Activated T-helper 17 cell treated with anti-CD3 and anti-CD28 coated beads, Interleukin-2, amount 50 U/mL, for 72 hours (primary cell): ENCODE results near the gene ADI1. TPM values are rescaled to one million over a fixed set of nuclear protein-coding genes. Genes with fewer than 3 reads are reported as not detected.

Source experiments
- ATAC-seq: fragments of 150-1000 bp; cut with Tn5 transposase; replicated peaks from 2 replicates; pipeline ENCODE4 v1.10.0; 2021; ENCODE audit warnings: mild to moderate bottlenecking, moderate library complexity
- H3K27ac Mint-ChIP-seq: one replicate; pipeline ENCODE4 v1.8.0; 2022; ENCODE audit warnings: mixed read lengths
- H3K27me3 Mint-ChIP-seq: one replicate; pipeline ENCODE4 v1.8.0; 2022; ENCODE audit warnings: mixed read lengths
- H3K36me3 Mint-ChIP-seq: one replicate; pipeline ENCODE4 v1.8.0; 2022; ENCODE audit warnings: low read depth, mild to moderate bottlenecking, mixed read lengths
- H3K4me1 Mint-ChIP-seq: one replicate; pipeline ENCODE4 v1.8.0; 2022; ENCODE audit warnings: mixed read lengths
- H3K4me3 Mint-ChIP-seq: one replicate; pipeline ENCODE4 v1.8.0; 2022; ENCODE audit warnings: mild to moderate bottlenecking, mixed read lengths
- H3K9me3 Mint-ChIP-seq: one replicate; pipeline ENCODE4 v1.8.0; 2022; ENCODE audit warnings: mixed read lengths
- total RNA-seq, 2 donors: library from RNA; stranded (reverse); gene quantifications; one replicate each; pipeline ENCODE4 v1.2.3, GENCODE V29; 2022

ADI1 gene
- total RNA-seq, 2 donors from 2014 or later = 25.8 to 26.0 TPM

DNA sequence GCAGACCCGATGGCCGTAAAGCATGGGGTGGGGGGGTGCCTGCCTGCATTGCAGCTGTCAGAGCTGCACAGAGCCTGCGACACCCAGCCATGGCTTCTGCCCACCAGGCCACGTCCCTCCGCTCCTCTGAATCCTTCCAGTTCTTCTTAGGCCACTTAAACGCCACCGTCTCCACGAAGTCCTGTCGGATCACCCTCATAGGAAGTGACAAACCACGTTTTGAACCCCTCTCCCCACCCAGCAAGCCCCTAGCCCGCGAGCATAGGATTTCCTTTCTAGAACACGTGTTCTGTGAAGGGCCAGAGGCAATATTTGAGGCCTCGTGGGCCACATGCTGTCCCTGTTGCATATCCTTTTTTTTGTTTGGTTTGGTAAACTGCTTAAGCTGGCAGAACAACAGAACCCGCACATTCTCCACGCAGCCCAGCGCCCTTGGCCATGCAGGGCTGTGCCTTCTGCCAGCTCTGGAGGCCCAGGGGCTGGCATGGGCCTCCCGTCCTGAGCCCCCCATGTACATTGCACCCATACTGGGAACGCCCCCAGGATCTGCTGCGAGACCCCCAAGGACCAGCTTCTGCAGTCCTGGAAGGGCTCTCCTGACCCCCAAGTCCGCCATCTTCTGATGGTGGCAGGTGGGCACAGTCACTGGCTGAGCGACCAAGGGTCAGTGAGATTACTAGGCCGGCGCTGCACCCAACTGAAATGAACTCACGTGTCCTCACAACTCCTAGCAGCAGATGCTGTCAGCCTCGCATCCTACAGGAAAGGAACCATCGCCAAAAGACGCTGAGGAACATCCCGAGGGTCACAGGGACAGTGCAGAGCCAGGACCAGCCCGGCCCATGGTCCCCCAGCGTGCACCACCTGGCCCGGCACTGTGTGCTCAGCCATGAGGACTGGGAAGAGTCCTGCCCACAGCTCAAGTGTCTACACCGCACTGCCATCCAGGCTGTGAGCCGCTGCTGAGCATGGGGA, 35.1 kb downstream of the ADI1 start:
- Mint-ChIP-seq H3K36me3 (peaks cover 13% of the 10 kb centered on the region), H3K27ac (no peak overlapping the region), H3K27me3 (no peaks in the 10 kb centered on the region), H3K9me3 (no peaks in the 10 kb centered on the region), H3K4me1 (no peaks in the 10 kb centered on the region), H3K4me3 (no peak overlapping the region)
- no peak for ATAC-seq

DNA sequence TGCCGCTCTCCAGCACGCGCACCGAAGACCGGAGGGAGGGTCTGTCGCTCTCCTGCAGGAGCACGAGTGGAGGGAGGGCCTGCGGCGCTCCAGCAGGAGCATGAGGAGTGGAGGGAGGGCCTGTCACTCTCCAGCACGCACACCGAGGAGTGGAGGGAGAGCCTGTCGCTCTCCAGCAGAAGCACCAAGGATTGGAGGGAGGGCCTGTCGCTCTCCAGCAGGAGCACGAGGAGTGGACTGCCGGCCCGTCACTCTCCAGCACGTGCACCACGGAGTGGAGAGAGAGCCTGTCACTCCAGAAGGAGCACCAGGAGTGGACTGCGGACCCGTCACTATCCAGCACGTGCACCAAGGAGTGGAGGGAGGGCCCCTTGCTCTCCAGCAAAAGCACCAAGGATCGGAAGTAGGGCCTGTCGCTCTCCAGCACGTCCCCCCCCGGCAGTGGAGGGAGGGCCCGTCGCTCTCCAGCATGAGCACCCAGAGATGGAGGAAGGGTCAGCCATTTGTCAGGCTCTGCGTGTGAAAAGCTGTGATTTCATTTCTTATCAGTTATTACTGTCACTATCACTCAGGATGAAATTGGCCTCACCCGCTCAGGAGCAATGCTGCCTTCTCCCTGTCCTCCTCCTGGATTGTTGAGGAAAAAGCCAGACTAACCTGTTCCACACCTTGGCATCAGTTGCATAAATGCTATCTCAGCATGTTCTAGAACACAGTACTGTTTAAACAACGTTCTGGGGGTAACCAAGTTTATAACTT, 35.9 kb downstream of the ADI1 start:
- H3K27me3 Mint-ChIP-seq = no peaks in the 10 kb centered on the region
- H3K4me3 Mint-ChIP-seq = no peak overlapping the region
- H3K4me1 Mint-ChIP-seq = no peaks in the 10 kb centered on the region
- no peak for ATAC-seq
- no peaks in the 10 kb centered on the region for H3K9me3 Mint-ChIP-seq
- peaks cover 19% of the 10 kb centered on the region for H3K36me3 Mint-ChIP-seq
- no peak overlapping the region for H3K27ac Mint-ChIP-seq

- Mint-ChIP-seq H3K4me1 (no peaks in the 10 kb centered on the region), H3K36me3 (peaks cover 27% of the 10 kb centered on the region), H3K4me3 (no peak overlapping the region), H3K27me3 (no peaks in the 10 kb centered on the region), H3K27ac (no peak overlapping the region), H3K9me3 (no peaks in the 10 kb centered on the region)
- ATAC-seq = no peak
Measured at GRCh38 chr2:3482363-3482821, 36.9 kb downstream of the ADI1 start.

DNA sequence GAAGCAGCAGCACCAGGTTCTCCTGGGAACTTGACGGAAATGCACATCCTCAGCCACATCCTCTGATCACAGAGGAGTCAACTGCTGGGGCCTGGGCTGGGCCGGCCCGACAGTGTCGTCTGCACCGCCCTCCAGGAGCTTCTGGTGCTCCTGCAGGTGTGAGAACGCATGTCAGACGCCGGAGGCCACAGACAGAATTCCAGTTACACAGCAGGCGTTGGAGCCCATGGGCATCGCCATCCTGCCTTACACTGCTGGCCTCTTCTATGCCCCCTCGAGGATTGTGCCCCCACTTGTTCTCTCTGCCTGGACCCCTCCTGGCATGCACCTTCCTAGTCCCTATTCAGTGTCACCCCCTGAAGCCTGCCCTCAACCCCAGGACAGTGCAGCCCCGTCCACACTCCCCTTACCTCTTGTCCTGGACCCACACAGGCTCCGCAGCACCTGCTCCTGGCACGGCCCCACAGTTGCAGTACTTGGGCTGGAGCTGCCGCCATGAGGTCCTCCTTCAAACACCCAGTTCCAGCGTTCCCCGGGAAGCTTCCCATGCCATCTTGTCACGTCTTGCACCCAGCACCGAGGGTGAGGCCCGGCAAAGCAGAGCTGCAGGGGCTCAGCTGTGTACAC, 37.5 kb downstream of the ADI1 start:
- H3K27ac Mint-ChIP-seq = no peak overlapping the region
- H3K4me3 Mint-ChIP-seq = no peak overlapping the region
- H3K27me3 Mint-ChIP-seq = no peaks in the 10 kb centered on the region
- peaks cover 33% of the 10 kb centered on the region for H3K36me3 Mint-ChIP-seq
- ATAC-seq = no peak
- H3K9me3 Mint-ChIP-seq = no peaks in the 10 kb centered on the region
- no peaks in the 10 kb centered on the region for H3K4me1 Mint-ChIP-seq

DNA sequence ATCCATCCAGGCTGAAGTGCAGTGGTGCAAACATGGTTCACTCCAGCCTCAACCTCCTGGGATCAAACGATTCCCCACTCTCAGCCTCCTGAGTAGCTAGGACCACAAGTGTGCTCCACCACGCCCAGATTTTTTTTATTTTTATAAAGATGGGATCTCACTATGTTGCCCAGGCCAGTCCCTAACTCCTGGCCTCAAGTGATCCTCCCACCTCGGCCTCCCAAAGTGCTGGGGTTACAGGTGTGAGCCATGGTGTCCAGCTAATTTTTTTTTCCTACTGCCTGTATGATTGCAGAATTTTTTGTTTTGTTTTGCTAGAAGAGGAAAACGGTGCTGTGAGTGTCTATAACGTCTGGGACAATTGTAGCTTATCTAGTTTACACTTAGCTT, 38.3 kb downstream of the ADI1 start:
- no peak for ATAC-seq
- Mint-ChIP-seq H3K36me3 (peaks cover 35% of the 10 kb centered on the region), H3K27ac (no peak overlapping the region), H3K4me1 (no peaks in the 10 kb centered on the region), H3K9me3 (no peaks in the 10 kb centered on the region), H3K4me3 (no peak overlapping the region), H3K27me3 (no peaks in the 10 kb centered on the region)

- no peak for ATAC-seq
- no peaks in the 10 kb centered on the region for H3K27me3 Mint-ChIP-seq
- H3K27ac Mint-ChIP-seq = no peak overlapping the region
- H3K4me3 Mint-ChIP-seq = no peak overlapping the region
- no peaks in the 10 kb centered on the region for H3K9me3 Mint-ChIP-seq
- H3K4me1 Mint-ChIP-seq = no peaks in the 10 kb centered on the region
- H3K36me3 Mint-ChIP-seq = peaks cover 35% of the 10 kb centered on the region
Measured at GRCh38 chr2:3480352-3481010, 38.9 kb downstream of the ADI1 start.

DNA sequence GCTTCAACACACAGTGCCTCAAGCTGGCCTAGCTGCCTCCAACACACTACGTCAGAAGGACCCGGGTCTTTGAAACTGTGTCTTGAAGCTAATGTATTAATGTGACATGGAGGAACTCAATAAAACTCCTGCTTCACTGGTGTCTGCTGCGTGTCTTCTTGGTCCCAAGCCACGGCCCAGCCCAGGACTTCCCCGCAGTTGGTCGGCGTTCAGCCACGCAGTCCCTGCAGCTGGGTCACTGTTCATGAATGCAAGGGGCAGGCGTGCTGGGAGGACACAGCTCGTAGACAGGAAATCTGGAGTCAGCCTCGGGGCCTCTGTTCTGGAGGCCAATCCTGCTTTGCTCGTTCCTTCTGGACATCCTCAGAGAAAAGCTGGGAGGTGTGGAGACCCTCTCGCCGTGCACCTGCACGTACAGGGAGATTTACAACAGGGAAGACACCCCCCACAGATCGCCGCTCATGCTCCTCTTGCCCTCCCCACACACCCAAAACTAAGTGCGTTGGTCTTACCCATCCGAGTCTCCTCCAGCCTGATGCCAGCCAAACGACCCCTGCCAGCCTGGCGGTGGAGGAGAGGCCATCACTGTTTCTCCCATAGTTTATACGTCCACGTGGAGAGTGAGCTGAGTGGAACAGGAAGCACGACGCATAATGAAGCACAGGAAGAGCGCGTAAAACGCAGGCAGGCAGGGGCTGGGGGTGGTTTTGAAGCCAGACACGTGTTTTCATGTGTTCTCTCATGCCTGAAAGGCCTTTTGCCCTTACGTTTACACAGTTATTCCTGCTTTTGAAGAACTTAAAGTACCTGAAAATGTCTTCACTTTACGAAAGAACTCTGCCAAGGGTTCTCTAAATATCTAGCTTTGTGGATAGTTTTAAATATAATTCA, 39.7 kb downstream of the ADI1 start:
- Mint-ChIP-seq H3K9me3 (no peaks in the 10 kb centered on the region), H3K36me3 (peaks cover 42% of the 10 kb centered on the region), H3K27me3 (no peaks in the 10 kb centered on the region), H3K4me1 (no peaks in the 10 kb centered on the region), H3K27ac (no peak overlapping the region), H3K4me3 (no peak overlapping the region)
- no peak for ATAC-seq

DNA sequence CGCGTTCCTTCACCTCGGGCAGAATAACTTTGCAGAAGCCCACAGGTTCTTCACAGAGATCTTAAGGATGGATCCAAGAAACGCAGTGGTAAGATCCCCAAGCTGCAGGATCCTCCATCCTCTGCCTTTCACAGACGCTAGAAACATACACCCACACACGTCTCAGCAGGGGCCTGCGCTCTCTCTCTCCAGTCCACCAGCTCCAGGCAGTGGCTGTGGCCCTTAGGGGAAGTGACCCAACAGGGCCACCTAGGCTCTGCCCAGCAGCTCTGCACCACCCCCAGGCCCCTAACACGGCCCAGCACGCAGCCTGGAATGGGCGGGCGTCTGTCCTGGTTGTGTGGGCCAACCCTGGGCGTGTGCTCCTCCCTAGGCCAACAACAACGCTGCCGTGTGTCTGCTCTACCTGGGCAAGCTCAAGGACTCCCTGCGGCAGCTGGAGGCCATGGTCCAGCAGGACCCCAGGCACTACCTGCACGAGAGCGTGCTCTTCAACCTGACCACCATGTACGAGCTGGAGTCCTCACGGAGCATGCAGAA, 40.4 kb downstream of the ADI1 start:
- ATAC-seq = no peak
- Mint-ChIP-seq H3K27me3 (no peaks in the 10 kb centered on the region), H3K4me1 (no peaks in the 10 kb centered on the region), H3K36me3 (peaks cover 48% of the 10 kb centered on the region), H3K4me3 (no peak overlapping the region), H3K27ac (no peak overlapping the region), H3K9me3 (no peaks in the 10 kb centered on the region)

DNA sequence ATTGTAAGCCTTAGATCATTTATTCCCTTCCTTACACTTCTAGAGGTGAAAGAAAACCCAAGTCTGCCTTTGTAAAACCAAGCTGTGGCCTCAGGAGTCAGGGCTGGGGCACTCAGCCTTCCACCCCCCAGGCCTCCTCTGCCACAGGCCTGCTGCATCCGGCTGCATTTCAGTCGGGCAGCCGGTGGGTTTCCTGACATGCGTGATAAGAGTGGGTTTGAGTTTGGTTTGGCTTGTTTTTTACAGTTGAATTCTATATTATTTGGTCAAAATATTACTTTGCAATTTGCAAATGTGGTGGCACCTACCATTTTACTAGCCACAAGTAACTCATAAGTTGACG, 42.4 kb downstream of the ADI1 start:
- Mint-ChIP-seq H3K27ac (no peak overlapping the region), H3K4me3 (no peak overlapping the region), H3K27me3 (no peaks in the 10 kb centered on the region), H3K9me3 (no peaks in the 10 kb centered on the region), H3K36me3 (peaks cover 60% of the 10 kb centered on the region), H3K4me1 (no peaks in the 10 kb centered on the region)
- no peak for ATAC-seq

GRCh38 chr2:3476321-3476984, 42.9 kb downstream of the ADI1 start:
- H3K27me3 Mint-ChIP-seq = no peaks in the 10 kb centered on the region
- H3K4me3 Mint-ChIP-seq = no peak overlapping the region
- H3K36me3 Mint-ChIP-seq = peaks cover 65% of the 10 kb centered on the region
- no peaks in the 10 kb centered on the region for H3K4me1 Mint-ChIP-seq
- no peak overlapping the region for H3K27ac Mint-ChIP-seq
- no peaks in the 10 kb centered on the region for H3K9me3 Mint-ChIP-seq
- no peak for ATAC-seq

GRCh38 chr2:3475771-3476170, 43.6 kb downstream of the ADI1 start:
- Mint-ChIP-seq H3K27ac (no peak overlapping the region), H3K4me3 (no peak overlapping the region), H3K36me3 (peaks cover 71% of the 10 kb centered on the region), H3K27me3 (no peaks in the 10 kb centered on the region), H3K9me3 (no peaks in the 10 kb centered on the region), H3K4me1 (no peaks in the 10 kb centered on the region)
- no peak for ATAC-seq

GRCh38 chr2:3472966-3473365, 46.4 kb downstream of the ADI1 start:
- Mint-ChIP-seq H3K9me3 (no peaks in the 10 kb centered on the region), H3K4me1 (no peaks in the 10 kb centered on the region), H3K27ac (peak overlapping the region; percentile 55), H3K4me3 (no peak overlapping the region), H3K27me3 (no peaks in the 10 kb centered on the region), H3K36me3 (peaks cover 75% of the 10 kb centered on the region)
- no peak for ATAC-seq

- H3K27me3 Mint-ChIP-seq = no peaks in the 10 kb centered on the region
- no peaks in the 10 kb centered on the region for H3K9me3 Mint-ChIP-seq
- no peak for ATAC-seq
- H3K4me1 Mint-ChIP-seq = no peaks in the 10 kb centered on the region
- H3K27ac Mint-ChIP-seq = peak overlapping the region; percentile 55
- H3K4me3 Mint-ChIP-seq = no peak overlapping the region
- H3K36me3 Mint-ChIP-seq = peaks cover 75% of the 10 kb centered on the region
Measured at GRCh38 chr2:3472296-3472695, 47.0 kb downstream of the ADI1 start.
